Measurements from ENCODE around the gene SLC19A2. TPM values are rescaled to one million over a fixed set of nuclear protein-coding genes. Genes with fewer than 3 reads are reported as not detected.

SLC19A2 gene
- total RNA-seq, 1 experiment from 2014 or later, result 6.1 TPM

- Histone ChIP-seq H3K4me3 (no peak overlapping the region), H3K27me3 (no peaks in the 10 kb centered on the region), H3K9me3 (no peaks in the 10 kb centered on the region), H3K36me3 (no peaks in the 10 kb centered on the region)
- DNase-seq, result no peak
Observed at GRCh38 chr1:169487561-169487960, 1.8 kb upstream of the SLC19A2 start.

DNA sequence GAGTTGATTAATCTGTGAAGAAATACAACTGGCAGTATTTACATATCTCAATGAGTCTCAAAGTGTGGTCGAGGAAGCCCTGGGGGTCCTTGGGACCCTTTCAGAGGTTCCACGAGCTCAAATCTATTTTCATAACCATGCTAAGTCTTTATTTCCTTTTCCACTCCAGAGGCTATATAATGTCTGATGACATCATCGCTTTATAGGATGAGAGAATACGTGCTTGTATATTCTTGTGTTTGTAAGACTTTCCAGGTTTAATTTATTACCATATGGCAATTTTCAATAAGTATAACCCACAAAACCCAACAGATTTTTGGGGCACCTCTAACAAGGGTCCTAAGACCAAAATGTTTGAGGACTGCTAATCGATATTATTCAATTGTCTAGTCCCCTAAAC lies 1.4 kb upstream of the SLC19A2 start:
- DNase-seq, result no peak
- no peak overlapping the region; the same call in 1 of the 2 replicates for H3K4me3 ChIP-seq
- H3K36me3 ChIP-seq, result no peaks in the 10 kb centered on the region
- H3K9me3 ChIP-seq, result no peaks in the 10 kb centered on the region
- no peaks in the 10 kb centered on the region for H3K27me3 ChIP-seq

- Histone ChIP-seq H3K27me3 (no peaks in the 10 kb centered on the region), H3K4me3 (peak overlapping the region; percentile 66), H3K9me3 (no peaks in the 10 kb centered on the region), H3K36me3 (no peaks in the 10 kb centered on the region)
- DNase-seq, result peak; percentile 53
Observed at GRCh38 chr1:169486281-169487051, 722 bp upstream of the SLC19A2 start.

DNA sequence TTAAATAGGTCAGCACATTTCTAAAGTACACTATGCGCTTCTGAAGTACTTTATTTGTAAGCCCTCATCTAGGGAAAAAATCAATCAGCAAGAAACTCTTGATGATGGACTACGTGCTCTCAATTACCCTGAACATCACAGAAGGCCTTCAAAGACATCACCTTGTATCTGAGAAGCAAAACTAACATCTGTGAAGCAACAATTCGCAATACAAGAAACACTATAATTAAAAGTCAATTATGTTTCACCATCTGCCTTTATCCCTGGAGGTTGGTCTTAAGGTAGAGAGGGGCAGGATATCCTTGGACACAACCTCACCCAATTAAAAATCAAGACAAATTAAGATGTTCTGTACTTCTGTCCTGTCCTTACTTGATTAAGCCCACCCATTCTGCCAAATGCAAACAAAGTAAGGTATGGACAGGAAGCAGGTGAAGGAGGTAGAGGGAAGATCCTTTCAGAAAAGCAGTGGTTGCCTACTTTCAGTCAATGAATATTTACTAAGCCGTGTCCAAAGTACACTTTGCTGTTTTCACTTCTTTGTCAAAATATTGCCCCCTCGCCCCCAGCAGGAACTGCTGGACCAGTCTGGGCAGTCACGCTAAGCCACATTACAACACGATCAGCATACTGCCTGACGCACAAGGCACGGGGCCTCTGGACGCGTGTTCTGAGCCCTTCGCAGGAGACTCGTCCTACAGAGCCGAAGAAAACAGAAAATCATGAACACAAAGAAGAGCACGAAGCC lies 887 bp downstream of the SLC19A2 start:
- peak; percentile 62 for DNase-seq
- no peaks in the 10 kb centered on the region for H3K9me3 ChIP-seq
- H3K4me3 ChIP-seq, result peak overlapping the region; percentile 66
- H3K36me3 ChIP-seq, result no peaks in the 10 kb centered on the region
- H3K27me3 ChIP-seq, result no peaks in the 10 kb centered on the region

DNA sequence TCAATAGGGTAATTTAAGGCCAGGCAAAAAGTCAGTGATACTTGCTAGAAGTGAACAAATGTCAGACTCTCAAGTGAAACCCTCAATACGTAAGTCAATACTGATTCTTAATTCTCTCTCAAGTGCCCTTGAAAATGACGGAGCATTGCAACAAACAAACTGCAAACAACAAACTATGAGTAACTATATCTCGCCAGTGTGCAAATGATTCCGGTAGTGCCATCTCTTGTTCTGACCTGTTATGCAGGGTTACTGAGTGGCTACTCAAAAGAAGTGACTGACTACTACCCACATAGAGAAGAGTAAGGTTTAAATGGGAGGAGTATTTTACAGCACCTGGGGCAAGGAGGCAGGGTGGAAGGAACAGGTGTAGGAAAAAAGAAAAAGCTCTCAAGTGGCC lies 1.6 kb downstream of the SLC19A2 start:
- no peaks in the 10 kb centered on the region for H3K9me3 ChIP-seq
- no peak for DNase-seq
- H3K36me3 ChIP-seq, result no peaks in the 10 kb centered on the region
- H3K27me3 ChIP-seq, result no peaks in the 10 kb centered on the region
- no peak overlapping the region; the same call in 1 of the 2 replicates for H3K4me3 ChIP-seq

DNA sequence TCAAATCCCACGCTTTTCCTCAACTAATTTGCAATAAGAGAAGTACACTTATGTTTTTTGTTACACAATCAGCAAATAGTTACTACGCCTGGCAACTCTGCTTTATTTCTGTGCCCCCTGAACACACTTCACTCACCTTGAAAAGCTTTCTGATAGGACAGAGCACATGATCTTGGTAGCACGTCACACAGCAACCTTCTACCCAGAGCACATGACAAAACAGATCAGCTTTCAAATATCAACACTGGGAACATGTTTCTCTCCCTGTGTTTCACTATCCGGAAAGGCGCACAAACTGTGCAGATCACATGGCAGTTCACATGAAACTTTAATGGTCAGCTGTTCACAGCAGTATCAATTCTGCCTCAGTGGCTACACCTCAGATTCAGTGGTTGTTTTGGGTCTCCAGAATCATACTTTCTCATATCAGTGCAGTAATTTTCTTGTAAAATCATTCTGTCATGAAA lies 2.2 kb downstream of the SLC19A2 start:
- H3K27me3 ChIP-seq, result no peaks in the 10 kb centered on the region
- no peak overlapping the region for H3K4me3 ChIP-seq
- DNase-seq, result no peak
- no peaks in the 10 kb centered on the region for H3K36me3 ChIP-seq
- H3K9me3 ChIP-seq, result no peaks in the 10 kb centered on the region

GRCh38 chr1:169479363-169480066 lies 6.2 kb downstream of the SLC19A2 start:
- H3K27me3 ChIP-seq, result no peaks in the 10 kb centered on the region
- DNase-seq, result no peak

DNA sequence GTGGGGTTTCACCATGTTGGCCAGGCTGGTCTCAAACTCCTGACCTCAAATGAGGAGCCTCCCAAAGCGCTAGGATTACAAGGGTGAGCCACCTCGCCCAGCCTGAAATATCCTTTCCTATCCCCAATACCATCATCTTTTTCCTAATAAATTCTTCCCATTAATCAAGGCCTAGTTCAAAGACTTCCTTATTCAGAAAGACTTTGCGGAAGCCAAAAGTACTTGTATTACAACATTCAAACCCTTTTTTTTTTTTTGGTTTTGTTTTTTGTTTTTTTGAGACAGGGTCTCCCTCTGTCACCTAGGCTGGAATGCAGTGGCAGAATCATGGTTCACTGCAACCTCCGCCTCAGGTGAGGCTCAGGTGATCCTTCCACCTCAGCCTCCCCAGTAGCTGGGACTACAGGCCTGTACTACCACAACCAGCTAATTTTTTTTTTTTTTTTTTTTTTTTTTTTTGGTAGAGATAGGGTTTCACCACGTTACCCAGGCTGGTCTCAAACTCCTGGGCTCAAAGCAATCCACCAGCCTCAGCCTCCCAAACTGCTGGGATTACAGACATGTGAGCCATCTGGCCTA lies 7.6 kb downstream of the SLC19A2 start:
- Histone ChIP-seq H3K36me3 (no peaks in the 10 kb centered on the region), H3K9me3 (no peaks in the 10 kb centered on the region), H3K27me3 (no peaks in the 10 kb centered on the region), H3K4me3 (no peak overlapping the region)
- DNase-seq, result no peak

More at GRCh38 chr1:169479363-169480066, 6.2 kb downstream of the SLC19A2 start:
- no peak overlapping the region for H3K4me3 ChIP-seq
- no peaks in the 10 kb centered on the region for H3K36me3 ChIP-seq
- H3K9me3 ChIP-seq, result no peaks in the 10 kb centered on the region

DNA sequence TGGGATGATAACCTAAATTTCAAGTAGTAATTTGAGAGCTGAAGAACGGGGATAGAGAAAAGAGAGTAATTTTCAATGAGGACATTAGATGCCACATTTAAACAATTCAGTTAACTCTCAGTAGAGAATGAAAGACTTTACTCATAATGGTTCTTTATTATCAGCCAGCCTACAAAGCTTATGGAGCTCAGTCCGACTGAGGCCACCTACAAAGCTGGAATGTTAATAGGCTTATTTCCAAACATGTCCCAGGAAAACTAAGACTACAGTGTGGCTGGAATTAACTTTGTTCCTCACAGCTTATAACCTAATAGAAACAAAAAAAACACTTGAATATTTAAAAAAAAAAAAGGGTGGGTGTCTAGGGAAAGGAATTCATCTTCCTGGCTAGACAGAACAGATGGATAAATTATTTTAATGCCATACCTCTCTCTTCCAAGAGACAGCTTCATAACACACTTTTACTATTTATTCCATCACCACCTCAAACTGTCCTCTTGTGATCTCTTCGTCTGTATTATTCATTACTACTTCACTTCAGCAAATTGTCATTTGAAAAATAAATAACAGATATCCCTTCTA lies 9.8 kb downstream of the SLC19A2 start:
- no peaks in the 10 kb centered on the region for H3K27me3 ChIP-seq
- no peak for DNase-seq
- no peaks in the 10 kb centered on the region for H3K9me3 ChIP-seq
- H3K4me3 ChIP-seq, result no peak overlapping the region
- H3K36me3 ChIP-seq, result no peaks in the 10 kb centered on the region

- Histone ChIP-seq H3K36me3 (no peaks in the 10 kb centered on the region), H3K27me3 (no peaks in the 10 kb centered on the region), H3K4me3 (no peak overlapping the region), H3K9me3 (no peaks in the 10 kb centered on the region)
- no peak for DNase-seq
Observed at GRCh38 chr1:169474302-169474995, 11.3 kb downstream of the SLC19A2 start.

DNA sequence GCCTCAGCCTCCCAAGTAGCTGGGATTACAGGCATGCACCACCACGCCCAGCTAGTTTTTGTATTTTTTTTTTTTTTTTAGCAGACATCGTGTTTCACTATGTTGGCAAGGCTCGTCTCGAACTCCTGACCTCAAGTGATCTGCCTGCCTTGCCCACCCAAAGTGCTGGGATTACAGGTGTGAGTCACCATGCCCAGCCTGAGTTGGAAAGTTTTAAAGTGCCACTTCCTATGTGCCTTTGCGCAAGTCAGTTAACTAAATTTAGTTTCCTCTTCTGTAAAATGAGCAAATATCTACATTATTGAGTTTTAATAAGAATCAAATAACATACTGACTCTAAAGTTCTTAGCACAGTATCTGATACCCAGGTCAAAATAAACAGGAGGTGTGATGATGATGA lies 12.4 kb downstream of the SLC19A2 start:
- Histone ChIP-seq H3K27me3 (no peaks in the 10 kb centered on the region), H3K9me3 (no peaks in the 10 kb centered on the region), H3K36me3 (no peaks in the 10 kb centered on the region), H3K4me3 (no peak overlapping the region)
- DNase-seq, result peak; percentile 38

- no peaks in the 10 kb centered on the region for H3K27me3 ChIP-seq
- H3K36me3 ChIP-seq, result no peaks in the 10 kb centered on the region
- H3K4me3 ChIP-seq, result no peak overlapping the region
- no peaks in the 10 kb centered on the region for H3K9me3 ChIP-seq
- DNase-seq, result no peak
Observed at GRCh38 chr1:169472738-169473137, 13.0 kb downstream of the SLC19A2 start.

DNA sequence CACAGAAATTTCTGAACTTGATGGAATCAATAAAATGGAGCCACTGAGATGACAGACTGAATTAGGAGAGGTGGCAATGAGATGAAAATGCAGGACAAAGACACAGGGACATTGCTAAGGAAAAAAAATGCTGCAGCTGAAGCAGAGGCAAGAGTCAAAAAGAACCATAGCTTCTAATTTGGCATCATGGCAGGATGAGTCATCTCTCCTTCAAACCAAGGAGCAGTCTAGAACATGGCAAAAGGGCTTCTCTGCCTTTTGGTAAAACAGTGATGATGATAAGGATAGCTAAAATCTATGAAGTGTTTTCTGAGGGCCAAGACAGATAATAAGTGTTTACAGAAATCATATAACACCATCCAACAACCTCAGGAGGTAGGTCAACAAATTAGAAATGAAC lies 16.8 kb downstream of the SLC19A2 start:
- no peaks in the 10 kb centered on the region for H3K36me3 ChIP-seq
- H3K4me3 ChIP-seq, result no peak overlapping the region
- no peaks in the 10 kb centered on the region for H3K27me3 ChIP-seq
- H3K9me3 ChIP-seq, result no peaks in the 10 kb centered on the region
- no peak for DNase-seq

- DNase-seq, result peak; percentile 9
- H3K36me3 ChIP-seq, result no peaks in the 10 kb centered on the region
- no peak overlapping the region for H3K4me3 ChIP-seq
- no peaks in the 10 kb centered on the region for H3K9me3 ChIP-seq
- H3K27me3 ChIP-seq, result no peaks in the 10 kb centered on the region
Observed at GRCh38 chr1:169466259-169467230, 19.2 kb downstream of the SLC19A2 start.

- Histone ChIP-seq H3K36me3 (no peaks in the 10 kb centered on the region), H3K27me3 (no peaks in the 10 kb centered on the region), H3K4me3 (no peak overlapping the region), H3K9me3 (no peaks in the 10 kb centered on the region)
- DNase-seq, result no peak
Observed at GRCh38 chr1:169465281-169465680, 20.5 kb downstream of the SLC19A2 start.

All from MG63 (cell line).